Right hindlimb (tissue), 1 donor: ENCODE data around the gene PIWIL4.

ENCODE experiments used
- DNase-seq: peaks from one replicate; pipeline ENCODE4 v3.0.0-alpha.2; 2018

Gene PIWIL4

GRCh38 chr11:94567181-94567670 lies at the start of gene PIWIL4:
Gene PIWIL4 (plus strand): TSS chr11:94567368. CDS start chr11:94567519, 151 bp downstream.
- no peak for DNase-seq

DNA sequence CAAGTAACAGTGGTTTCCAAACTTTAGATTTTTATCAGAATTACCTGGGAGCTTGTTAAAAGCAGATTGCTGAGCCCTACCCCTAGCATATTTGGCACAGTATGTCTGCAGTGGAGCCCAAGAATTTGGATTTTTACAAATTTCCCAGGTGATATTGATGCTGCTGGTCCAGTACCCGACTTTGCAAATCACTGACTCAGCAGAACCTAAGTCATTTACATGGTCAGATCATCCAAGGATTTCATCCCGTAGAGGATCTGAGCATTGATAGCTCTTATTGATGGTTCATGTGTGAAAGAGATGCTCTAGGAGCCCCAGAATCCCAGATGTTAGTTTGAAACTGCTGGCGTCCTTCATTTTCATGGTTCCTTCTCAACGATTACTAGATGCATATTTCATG lies 48.9 kb upstream of the PIWIL4 start:
- DNase-seq: no peak

- DNase-seq: no peak
Observed at GRCh38 chr11:94519478-94520084, 47.6 kb upstream of the PIWIL4 start.

- no peak for DNase-seq
Observed at GRCh38 chr11:94521684-94522083, 45.5 kb upstream of the PIWIL4 start.

DNA sequence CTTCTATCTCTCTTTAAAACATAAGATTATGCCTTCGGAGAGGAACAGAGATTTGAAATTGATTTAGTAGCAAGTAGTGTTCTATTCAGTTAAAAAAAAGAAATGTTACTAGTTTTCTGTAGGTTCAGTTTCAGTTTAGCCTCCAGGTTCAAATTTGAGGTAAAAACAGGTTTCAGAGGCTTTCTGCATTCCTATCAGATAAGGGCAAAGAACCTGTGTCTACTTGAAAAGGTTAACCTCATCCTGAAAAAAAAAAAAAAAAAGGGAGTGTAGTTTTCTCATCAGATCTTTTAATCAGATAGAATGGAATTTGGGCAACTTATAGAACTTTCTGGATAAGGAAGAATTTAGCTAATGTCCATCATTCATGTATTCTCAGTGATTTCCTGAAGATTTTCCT lies 42.8 kb upstream of the PIWIL4 start:
- DNase-seq: no peak

DNA sequence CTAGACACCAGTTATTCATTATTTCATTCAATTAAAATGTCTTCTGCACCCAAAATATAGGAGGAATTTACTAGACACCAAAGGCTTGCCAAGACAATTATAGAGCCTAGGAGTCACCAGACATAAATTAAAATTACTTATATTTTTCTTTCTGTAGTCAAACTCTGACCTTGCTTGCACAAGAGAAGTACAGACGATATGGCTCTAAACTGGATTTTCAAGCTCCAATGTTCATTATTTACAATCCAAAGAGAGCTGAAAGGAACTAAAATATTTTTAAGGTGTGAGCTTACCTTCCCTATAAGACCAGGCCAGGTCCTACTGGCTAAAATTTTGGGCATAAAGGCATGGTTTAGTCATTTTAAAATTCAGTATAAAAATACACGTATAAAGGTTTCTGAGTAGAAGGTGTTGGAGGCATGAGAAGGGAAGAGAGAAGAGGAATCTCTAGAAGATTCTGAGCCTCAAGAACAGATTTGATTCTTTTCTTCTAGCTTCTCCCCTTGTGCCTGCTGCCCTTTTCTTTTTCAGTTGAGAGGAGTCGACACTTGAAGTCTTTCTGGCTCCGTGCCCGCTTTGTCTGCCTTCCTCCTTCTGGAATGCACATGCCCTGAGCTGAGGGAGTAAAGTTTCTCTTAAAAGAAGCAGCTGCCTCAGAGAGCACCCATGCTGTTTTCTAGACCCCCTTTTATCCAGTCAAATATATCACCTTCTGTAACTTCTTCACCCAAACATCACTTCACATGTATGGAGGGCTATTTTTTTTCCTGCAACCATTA lies 41.4 kb upstream of the PIWIL4 start:
- DNase-seq: peak; percentile 54

GRCh38 chr11:94526645-94527438 lies 40.3 kb upstream of the PIWIL4 start:
- no peak for DNase-seq

- no peak for DNase-seq
Observed at GRCh38 chr11:94528551-94528950, 38.6 kb upstream of the PIWIL4 start.

DNA sequence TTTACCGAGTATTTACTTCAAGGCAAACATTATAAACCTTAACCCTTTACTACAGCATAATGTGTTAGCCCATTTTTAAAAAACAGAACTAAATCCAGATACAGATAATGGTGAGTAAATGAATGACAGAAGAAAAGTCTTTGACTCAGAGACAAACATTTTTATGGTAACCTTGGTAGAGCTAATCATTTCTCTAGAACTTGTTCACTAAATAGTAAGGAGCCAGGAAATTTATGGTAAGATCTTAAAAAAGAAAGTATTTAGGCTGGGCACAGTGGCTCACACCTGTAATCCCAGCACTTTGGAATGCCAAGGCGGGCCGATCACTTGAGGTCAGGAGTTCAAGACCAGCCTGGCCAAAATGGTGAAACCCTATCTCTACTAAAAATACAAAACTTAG lies 35.0 kb upstream of the PIWIL4 start:
- no peak for DNase-seq

DNA sequence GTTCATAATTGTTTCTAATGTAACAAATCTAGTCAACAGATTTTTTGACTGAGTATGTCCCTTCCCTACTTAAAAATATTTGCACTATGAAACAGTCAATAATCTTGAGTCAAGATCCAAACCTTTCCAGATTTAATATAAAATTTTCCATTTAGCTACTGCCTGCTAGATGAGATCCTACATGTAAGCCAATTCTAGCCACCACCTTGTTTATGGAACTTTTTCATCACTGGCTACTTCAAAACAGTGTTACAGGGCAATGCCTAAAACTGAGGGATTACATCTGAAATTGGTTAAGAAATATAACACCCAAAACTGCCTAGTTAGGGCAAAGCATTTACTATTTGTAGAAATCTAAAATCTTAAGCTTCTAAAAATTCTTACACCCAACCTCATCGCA lies 34.0 kb upstream of the PIWIL4 start:
- no peak for DNase-seq

GRCh38 chr11:94533696-94534630 lies 33.2 kb upstream of the PIWIL4 start:
- DNase-seq: no peak

- DNase-seq: no peak
Observed at GRCh38 chr11:94536386-94536785, 30.8 kb upstream of the PIWIL4 start.

DNA sequence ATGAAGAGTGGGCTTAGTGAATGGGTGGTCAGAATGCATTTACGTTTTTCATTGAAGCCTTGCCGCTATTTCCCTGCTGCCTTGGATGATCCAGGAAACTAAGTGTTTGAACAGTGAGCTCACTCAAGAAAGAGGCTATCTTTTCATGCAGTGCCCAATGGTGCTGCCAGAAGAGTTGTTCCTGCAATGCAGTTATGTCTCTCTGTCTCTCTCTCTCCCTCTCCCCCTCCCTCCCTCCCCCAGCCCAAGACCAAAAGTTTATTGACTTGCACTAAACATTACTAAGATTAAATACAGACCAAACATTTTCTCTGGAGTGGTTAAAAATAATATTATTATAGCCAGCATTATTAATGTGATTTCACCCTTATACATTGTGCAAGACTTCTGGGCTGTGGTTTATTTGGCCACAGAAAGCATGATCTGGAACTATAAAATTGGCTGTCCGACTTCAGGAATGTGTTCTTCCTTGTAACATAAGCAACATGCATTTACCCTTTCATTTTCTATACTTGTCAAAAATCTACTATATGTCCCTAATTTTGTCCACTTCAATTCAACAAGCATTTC lies 30.1 kb upstream of the PIWIL4 start:
- no peak for DNase-seq

- DNase-seq: no peak
Observed at GRCh38 chr11:94539420-94539819, 27.7 kb upstream of the PIWIL4 start.

- peak; percentile 92 for DNase-seq
Observed at GRCh38 chr11:94543695-94544645, 23.2 kb upstream of the PIWIL4 start, which contains the start of gene FUT4. Gene FUT4 (plus strand): TSS chr11:94543921. CDS start chr11:94544134, 213 bp downstream.

- DNase-seq: peak; percentile 29
Observed at GRCh38 chr11:94544646-94545263, 22.4 kb upstream of the PIWIL4 start.

GRCh38 chr11:94545264-94546161 lies 21.7 kb upstream of the PIWIL4 start:
- DNase-seq: peak; percentile 28

DNA sequence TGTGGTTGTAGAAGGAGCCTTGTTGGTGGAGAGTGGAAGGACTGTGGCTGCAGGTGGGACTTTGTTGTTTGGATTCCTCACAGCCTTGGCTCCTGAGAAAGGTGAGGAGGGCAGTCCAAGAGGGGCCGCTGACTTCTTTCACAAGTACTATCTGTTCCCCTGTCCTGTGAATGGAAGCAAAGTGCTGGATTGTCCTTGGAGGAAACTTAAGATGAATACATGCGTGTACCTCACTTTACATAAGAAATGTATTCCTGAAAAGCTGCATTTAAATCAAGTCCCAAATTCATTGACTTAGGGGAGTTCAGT lies 21.1 kb upstream of the PIWIL4 start:
- DNase-seq: no peak

DNA sequence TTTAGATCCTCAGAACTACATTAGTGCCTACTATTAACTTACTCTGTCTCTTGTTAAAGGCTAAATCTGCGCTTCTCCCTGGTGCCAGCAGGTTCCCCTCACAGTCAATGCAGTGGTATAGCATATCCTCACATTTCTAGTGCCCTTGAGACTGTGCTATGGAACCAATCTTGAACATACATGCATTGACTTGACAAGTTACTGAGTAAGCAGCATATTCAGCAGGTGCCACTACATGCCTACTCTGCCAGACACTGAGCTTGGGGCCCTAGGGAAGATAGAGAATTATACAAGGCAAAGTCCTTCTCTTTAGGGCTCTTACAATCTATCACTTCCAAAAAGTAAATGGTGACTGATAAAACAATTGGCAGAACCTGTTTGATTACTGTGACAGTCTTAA lies 20.3 kb upstream of the PIWIL4 start:
- DNase-seq: no peak
